ENCODE results near the gene CCL19.

Gene CCL19

DNA sequence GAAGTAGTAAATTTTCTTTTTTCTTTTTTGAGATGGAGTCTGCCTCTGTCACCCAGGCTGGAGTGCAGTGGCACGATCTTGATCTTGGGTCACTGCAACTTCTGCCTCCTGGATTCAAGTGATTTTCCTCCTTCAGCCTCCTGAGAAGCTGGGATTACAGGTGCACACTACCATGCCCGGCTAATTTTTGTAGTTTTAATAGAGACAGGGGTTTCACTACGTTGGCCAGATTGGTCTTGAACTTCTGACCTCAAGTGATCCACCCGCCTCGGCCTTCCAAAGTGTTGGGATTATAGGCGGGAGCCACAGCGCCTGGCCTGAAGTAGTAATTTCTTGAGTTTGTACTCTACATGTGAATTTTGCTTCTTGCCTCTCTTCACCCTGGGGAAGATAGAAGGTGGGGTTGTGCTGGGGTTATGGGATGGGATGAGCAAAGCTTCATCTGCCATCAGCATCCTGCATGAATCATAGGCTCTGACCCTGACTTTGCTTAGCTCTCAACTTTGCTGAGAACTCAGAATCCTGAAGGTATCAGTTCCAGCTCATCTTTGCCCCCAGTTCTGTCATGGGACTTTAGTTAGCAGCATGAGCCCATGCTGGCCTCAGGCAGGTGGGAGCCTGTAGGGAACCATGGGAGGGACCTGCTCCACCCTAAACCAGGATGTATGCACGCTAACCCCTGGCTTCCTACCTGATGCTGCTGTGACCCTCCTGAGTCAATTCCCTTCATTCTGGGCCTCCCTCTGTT, 28.1 kb upstream of the CCL19 start:
- TF ChIP-seq YY1 (IDR thresholded peaks at IDR 0.05; ENCODE audit: insufficient read depth, insufficient read length) (no peak), SUZ12 (IDR thresholded peaks at IDR 0.05; ENCODE audit: extremely low read depth, insufficient read depth, insufficient read length) (no peak), ZNF274 (IDR thresholded peaks at IDR 0.05; ENCODE audit: low read depth, low read length) (no peak)
- H3K4me1 ChIP-seq (ENCODE audit: insufficient read depth, insufficient read length), result no peaks in the 10 kb centered on the region
- H3K27me3 ChIP-seq (ENCODE audit: insufficient read depth, insufficient read length), result no peaks in the 10 kb centered on the region
- H3K4me3 ChIP-seq (ENCODE audit: insufficient read length, low read depth), result no peak overlapping the region
- no peak overlapping the region for H3K9ac ChIP-seq (ENCODE audit: insufficient read length, low read depth)
- no peaks in the 10 kb centered on the region for H3K9me3 ChIP-seq (ENCODE audit: insufficient read depth, low read length)
- DNase-seq (ENCODE audit: low read depth, low spot score), result no peak
- H3K36me3 ChIP-seq (ENCODE audit: insufficient read depth, insufficient read length, low read length), result no peaks in the 10 kb centered on the region

DNA sequence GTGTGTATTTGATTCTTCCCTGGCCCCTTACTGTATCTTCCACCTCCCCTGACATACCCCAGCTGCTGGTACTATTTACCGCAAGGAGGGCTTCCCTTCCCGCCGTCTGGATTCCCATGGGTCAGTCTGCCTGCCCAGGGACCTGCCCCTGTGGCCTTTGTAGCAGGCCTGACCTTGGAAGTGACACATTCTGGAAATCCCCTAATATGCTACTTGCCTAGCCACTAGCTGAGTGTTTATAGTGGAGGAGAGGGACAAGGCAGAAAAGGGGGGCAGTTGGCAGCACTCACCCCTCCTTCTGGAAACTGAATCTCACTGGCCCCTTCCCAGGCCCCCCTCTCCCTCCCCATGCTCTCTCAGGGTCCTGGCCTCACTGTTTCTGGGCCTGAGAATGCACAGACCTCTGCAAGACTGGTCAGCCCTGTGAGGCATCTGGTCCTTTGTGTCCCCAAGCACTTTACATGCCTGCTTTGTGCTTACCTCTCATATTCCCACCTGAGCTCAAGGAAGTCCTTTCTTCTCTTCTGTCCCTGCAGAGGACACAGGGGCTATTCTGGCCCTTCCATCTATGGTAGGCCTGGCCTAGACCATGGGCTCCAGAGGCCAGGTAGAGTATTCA, 27.0 kb upstream of the CCL19 start:
- H3K27me3 ChIP-seq (ENCODE audit: insufficient read depth, insufficient read length), result no peaks in the 10 kb centered on the region
- H3K4me3 ChIP-seq (ENCODE audit: insufficient read length, low read depth), result no peak overlapping the region
- no peak for DNase-seq (ENCODE audit: low read depth, low spot score)
- TF ChIP-seq SUZ12 (IDR thresholded peaks at IDR 0.05; ENCODE audit: extremely low read depth, insufficient read depth, insufficient read length) (no peak), YY1 (IDR thresholded peaks at IDR 0.05; ENCODE audit: insufficient read depth, insufficient read length) (no peak), ZNF274 (IDR thresholded peaks at IDR 0.05; ENCODE audit: low read depth, low read length) (no peak)
- no peaks in the 10 kb centered on the region for H3K36me3 ChIP-seq (ENCODE audit: insufficient read depth, insufficient read length, low read length)
- no peaks in the 10 kb centered on the region for H3K9me3 ChIP-seq (ENCODE audit: insufficient read depth, low read length)
- no peak overlapping the region for H3K9ac ChIP-seq (ENCODE audit: insufficient read length, low read depth)
- H3K4me1 ChIP-seq (ENCODE audit: insufficient read depth, insufficient read length), result no peaks in the 10 kb centered on the region

DNA sequence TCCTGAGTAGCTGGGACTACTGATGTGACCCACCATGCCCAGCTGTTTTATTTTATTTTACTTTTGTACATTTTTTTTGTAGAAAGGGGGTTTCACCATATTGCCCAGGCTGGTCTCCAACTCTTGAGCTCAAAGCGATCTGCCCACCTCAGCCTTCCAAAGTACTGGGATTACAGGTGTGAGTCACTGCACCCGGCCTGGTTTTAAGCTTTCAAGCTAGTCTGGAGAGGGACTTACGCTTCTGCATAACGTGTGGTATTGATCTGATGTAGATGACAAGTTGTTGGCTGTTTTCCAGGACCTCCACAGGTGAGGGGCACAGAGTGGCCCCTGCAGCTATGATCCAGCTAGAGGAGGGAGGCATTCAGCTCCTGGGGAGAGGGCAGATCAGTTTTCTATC, 25.6 kb upstream of the CCL19 start:
- no peaks in the 10 kb centered on the region for H3K9me3 ChIP-seq (ENCODE audit: insufficient read depth, low read length)
- H3K4me1 ChIP-seq (ENCODE audit: insufficient read depth, insufficient read length), result no peaks in the 10 kb centered on the region
- H3K36me3 ChIP-seq (ENCODE audit: insufficient read depth, insufficient read length, low read length), result no peaks in the 10 kb centered on the region
- TF ChIP-seq YY1 (IDR thresholded peaks at IDR 0.05; ENCODE audit: insufficient read depth, insufficient read length), result no peak
- no peak for TF ChIP-seq SUZ12 (IDR thresholded peaks at IDR 0.05; ENCODE audit: extremely low read depth, insufficient read depth, insufficient read length)
- no peak for TF ChIP-seq ZNF274 (IDR thresholded peaks at IDR 0.05; ENCODE audit: low read depth, low read length)
- H3K9ac ChIP-seq (ENCODE audit: insufficient read length, low read depth), result no peak overlapping the region
- H3K4me3 ChIP-seq (ENCODE audit: insufficient read length, low read depth), result no peak overlapping the region
- no peaks in the 10 kb centered on the region for H3K27me3 ChIP-seq (ENCODE audit: insufficient read depth, insufficient read length)
- DNase-seq (ENCODE audit: low read depth, low spot score), result no peak

DNA sequence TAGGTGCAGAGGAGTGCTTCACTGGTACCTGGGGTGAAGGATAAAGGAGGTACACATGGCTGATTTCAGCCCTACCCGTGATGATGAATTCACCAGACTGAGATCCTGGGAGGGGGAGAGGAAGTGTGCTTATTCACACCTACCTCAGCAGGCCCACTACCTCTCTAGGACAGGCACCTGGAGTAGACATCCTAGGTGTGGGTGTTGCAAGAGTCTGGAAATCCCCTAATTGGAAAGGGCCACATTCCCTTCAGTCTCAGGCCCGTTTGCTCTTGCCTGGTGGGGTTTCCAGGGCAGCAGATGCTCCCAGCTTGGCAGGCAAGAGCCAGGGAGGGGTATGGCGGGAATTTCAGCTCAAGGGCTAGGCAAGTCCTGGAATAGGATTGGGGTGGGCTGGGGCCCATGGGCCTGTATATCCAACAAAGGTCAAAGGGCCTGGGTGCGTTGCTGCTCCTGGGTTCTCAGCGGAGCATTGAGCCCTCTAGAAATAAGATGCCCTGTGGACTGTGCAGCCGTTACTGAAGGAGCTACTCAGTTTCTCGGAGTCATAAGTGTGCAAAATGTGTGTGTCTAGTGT, 24.7 kb upstream of the CCL19 start:
- Histone ChIP-seq H3K9ac (ENCODE audit: insufficient read length, low read depth) (no peak overlapping the region), H3K36me3 (ENCODE audit: insufficient read depth, insufficient read length, low read length) (no peaks in the 10 kb centered on the region), H3K4me1 (ENCODE audit: insufficient read depth, insufficient read length) (no peaks in the 10 kb centered on the region), H3K9me3 (ENCODE audit: insufficient read depth, low read length) (no peaks in the 10 kb centered on the region), H3K4me3 (ENCODE audit: insufficient read length, low read depth) (no peak overlapping the region), H3K27me3 (ENCODE audit: insufficient read depth, insufficient read length) (no peaks in the 10 kb centered on the region)
- no peak for TF ChIP-seq YY1 (IDR thresholded peaks at IDR 0.05; ENCODE audit: insufficient read depth, insufficient read length)
- TF ChIP-seq ZNF274 (IDR thresholded peaks at IDR 0.05; ENCODE audit: low read depth, low read length), result no peak
- TF ChIP-seq SUZ12 (IDR thresholded peaks at IDR 0.05; ENCODE audit: extremely low read depth, insufficient read depth, insufficient read length), result no peak
- no peak for DNase-seq (ENCODE audit: low read depth, low spot score)

DNA sequence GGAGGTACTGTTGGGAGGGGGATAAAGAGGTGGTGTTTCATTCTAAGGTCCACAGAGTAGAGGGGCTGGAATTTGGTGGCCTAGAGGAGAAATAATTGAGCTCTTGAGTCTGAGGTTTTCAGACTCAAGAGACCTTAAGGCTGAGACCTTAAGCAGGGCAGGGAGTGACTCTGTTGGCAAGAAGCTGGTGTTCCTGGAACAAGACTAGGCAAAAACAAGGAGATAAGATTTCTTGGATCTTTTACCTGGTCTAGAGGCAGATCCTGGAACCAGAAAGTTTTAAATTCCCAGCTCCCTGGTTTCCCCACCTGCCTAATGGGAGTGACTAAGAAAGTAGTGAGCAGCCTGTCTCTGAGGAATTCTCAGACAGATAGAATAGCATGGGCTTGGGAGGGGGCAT, 22.9 kb upstream of the CCL19 start:
- H3K27me3 ChIP-seq (ENCODE audit: insufficient read depth, insufficient read length), result no peaks in the 10 kb centered on the region
- H3K36me3 ChIP-seq (ENCODE audit: insufficient read depth, insufficient read length, low read length), result no peaks in the 10 kb centered on the region
- H3K9ac ChIP-seq (ENCODE audit: insufficient read length, low read depth), result no peak overlapping the region
- TF ChIP-seq YY1 (IDR thresholded peaks at IDR 0.05; ENCODE audit: insufficient read depth, insufficient read length) (no peak), ZNF274 (IDR thresholded peaks at IDR 0.05; ENCODE audit: low read depth, low read length) (no peak), SUZ12 (IDR thresholded peaks at IDR 0.05; ENCODE audit: extremely low read depth, insufficient read depth, insufficient read length) (no peak)
- H3K9me3 ChIP-seq (ENCODE audit: insufficient read depth, low read length), result no peaks in the 10 kb centered on the region
- DNase-seq (ENCODE audit: low read depth, low spot score), result no peak
- no peak overlapping the region for H3K4me3 ChIP-seq (ENCODE audit: insufficient read length, low read depth)
- H3K4me1 ChIP-seq (ENCODE audit: insufficient read depth, insufficient read length), result no peaks in the 10 kb centered on the region

DNA sequence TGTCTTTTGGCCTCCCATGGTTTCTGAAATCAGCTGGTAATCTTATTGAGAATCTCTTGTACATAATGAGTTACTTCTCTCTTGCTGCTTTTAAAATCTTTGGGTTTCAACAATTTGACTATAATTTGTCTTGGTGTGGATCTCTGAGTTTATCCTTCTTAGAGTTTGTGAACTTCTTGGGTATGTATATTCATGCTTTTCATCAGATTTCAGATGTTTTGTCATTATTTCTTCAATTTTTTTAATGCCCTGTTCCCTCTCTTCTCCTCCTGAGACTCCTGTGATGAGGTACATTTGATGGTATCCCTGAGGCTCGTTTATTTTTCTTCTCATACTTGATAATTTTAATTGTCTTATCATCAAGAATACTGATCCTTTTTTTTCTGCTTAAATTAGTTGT, 21.1 kb upstream of the CCL19 start:
- TF ChIP-seq SUZ12 (IDR thresholded peaks at IDR 0.05; ENCODE audit: extremely low read depth, insufficient read depth, insufficient read length), result no peak

DNA sequence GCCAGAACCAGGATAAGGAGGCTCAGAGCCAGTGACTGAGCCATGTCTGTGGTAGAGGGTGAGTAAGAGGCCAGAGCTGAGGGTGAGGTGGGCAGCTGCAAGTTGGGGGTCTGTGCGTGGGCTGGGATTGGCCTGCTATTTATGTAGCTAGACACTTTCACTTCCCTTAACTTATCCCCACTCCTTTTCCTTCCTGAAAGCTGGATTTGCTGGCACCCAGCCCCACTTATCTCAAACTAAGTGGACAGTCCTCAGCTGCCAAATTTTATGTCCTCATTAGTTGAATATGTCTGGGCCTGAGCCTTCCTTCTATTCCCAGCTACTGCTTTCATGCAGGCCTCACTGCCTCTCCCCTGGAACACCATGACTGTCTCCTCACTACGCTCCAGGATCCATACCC, 18.9 kb upstream of the CCL19 start, which contains the start of gene CCL21:
Gene CCL21, minus strand, starts transcription at position 114 of the 400 bp plus-strand sequence. Its CDS starts 70 bp downstream, at position 44.
- Histone ChIP-seq H3K4me1 (ENCODE audit: insufficient read depth, insufficient read length) (no peaks in the 10 kb centered on the region), H3K4me3 (ENCODE audit: insufficient read length, low read depth) (no peak within 1 kb of the TSS), H3K9me3 (ENCODE audit: insufficient read depth, low read length) (no peaks in the 10 kb centered on the region), H3K27me3 (ENCODE audit: insufficient read depth, insufficient read length) (no peaks in the 10 kb centered on the region), H3K36me3 (ENCODE audit: insufficient read depth, insufficient read length, low read length) (no peaks in the 10 kb centered on the region), H3K9ac (ENCODE audit: insufficient read length, low read depth) (no peak within 1 kb of the TSS)
- DNase-seq (ENCODE audit: low read depth, low spot score), result no peak
- TF ChIP-seq SUZ12 (IDR thresholded peaks at IDR 0.05; ENCODE audit: extremely low read depth, insufficient read depth, insufficient read length) (no peak), ZNF274 (IDR thresholded peaks at IDR 0.05; ENCODE audit: low read depth, low read length) (no peak), YY1 (IDR thresholded peaks at IDR 0.05; ENCODE audit: insufficient read depth, insufficient read length) (no peak)

More for the DNA sequence above, 21.1 kb upstream of the CCL19 start:
- no peaks in the 10 kb centered on the region for H3K9me3 ChIP-seq (ENCODE audit: insufficient read depth, low read length)
- no peak overlapping the region for H3K4me3 ChIP-seq (ENCODE audit: insufficient read length, low read depth)
- no peak for DNase-seq (ENCODE audit: low read depth, low spot score)
- H3K4me1 ChIP-seq (ENCODE audit: insufficient read depth, insufficient read length), result no peaks in the 10 kb centered on the region
- H3K27me3 ChIP-seq (ENCODE audit: insufficient read depth, insufficient read length), result no peaks in the 10 kb centered on the region
- no peaks in the 10 kb centered on the region for H3K36me3 ChIP-seq (ENCODE audit: insufficient read depth, insufficient read length, low read length)
- no peak overlapping the region for H3K9ac ChIP-seq (ENCODE audit: insufficient read length, low read depth)
